IPS-NIHi7 (cell line): ENCODE measurements around the gene RAI2.

Experiments
- DNase-seq: peaks from one replicate; pipeline ENCODE4 v3.0.0; 2012; ENCODE audit warnings: mixed read lengths; ENCODE audit errors: extremely low spot score

RAI2 gene

DNA sequence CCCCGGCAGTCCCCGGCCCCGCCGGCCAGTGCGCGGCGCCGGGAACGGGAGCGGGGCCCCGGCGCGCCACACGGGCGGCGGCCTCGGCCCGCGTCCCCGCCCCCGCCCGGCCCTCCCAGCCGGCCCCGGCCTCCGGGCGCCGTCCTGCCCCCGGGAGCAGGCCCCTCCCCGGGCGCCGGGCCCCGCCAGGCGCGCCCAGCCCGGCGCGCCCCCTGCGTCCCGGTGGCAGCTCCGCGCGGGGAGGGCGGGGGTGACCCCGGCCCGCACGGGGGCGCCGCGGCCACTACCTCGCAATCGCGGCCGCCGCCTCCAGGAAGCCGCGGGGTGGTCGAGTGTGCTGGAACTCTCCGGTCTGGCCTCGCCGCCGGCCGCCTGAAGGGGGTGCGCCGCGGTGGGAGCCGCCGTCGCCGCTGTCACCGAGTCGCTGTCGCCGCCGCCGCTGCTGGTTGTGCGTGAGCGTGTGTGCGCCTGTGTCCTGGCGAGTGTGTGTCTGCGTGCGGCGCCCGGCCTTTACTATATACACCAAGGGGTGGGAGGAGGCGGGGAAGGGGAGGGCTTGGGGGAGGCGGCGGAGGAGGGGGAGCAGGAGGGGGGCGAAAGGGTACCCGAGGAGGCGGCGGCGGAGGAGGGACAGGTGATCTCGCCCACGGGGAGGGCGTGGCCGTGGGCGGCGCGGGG lies at the start of gene RAI2:
Gene RAI2 (minus strand): TSS at position 488 of the 678 bp plus-strand sequence. CDS start 59,288 bp downstream, outside the sequence.
- DNase-seq: peak; percentile 68

DNA sequence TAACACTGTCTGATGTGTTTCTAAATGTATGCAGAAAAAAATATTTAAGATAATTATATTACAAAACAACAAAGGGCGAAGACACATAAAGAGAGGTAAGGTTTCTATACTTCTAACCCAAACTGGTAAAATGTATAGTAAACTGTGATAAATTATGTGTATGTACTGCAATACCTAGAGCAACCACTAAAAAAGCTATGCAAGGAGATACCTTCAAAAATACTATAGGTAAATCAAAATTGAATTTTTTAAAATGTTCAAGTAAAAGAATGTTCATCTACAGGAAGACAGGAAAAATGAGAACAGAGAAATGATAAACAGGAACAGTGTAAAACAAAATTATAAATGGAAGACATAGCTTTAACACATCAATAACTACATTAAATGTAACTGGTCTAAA lies 27.3 kb upstream of the RAI2 start:
- no peak for DNase-seq

DNA sequence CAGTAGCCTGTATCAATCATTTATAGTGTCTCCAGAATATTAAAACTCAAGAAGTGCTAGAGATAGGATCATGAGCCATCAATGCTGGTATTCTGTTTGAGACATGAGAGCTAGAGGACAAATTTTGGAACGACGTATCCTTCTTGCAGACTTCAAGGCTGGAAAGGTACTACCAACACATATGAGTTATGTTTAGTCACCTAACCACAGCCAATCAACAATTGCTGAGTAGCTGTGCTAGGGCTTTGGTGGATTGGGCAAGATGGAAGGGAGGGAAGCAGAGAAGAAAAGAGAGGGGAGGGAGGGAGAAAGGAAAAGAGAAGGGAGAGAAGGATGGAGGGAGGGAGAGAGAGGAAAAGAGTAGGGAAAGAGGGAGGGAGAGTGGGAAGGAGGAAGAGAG lies 21.6 kb upstream of the RAI2 start:
- no peak for DNase-seq

DNA sequence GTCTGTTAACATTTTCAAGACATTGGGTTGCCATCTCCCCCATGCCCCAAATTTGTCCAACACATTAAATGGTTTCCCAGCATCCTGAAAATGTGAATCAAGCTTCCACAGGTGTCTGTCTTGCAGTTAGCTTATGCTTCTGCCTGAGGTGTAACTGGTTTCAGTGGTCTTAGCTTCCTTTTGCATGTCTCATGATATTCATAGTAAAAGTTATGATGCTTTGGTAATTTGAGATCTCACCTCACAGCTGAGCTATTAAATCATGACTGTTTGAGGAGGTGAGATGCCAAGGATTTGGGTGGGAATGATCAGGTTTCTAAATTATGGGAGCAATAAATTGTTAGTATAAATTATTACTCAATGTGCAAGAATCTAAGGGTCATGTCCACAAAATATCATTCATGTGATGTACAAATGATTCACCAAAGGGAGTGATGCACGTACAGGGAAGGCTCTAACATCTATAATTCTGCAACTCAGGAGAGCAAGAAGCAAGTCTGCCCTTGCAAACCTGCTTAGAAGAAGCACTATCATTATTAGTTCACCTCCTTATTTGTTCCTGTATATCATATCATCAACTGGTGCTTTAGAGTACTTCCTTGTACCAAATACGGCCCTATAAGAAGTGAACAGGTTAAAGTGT lies 17.1 kb upstream of the RAI2 start:
- DNase-seq: no peak

DNA sequence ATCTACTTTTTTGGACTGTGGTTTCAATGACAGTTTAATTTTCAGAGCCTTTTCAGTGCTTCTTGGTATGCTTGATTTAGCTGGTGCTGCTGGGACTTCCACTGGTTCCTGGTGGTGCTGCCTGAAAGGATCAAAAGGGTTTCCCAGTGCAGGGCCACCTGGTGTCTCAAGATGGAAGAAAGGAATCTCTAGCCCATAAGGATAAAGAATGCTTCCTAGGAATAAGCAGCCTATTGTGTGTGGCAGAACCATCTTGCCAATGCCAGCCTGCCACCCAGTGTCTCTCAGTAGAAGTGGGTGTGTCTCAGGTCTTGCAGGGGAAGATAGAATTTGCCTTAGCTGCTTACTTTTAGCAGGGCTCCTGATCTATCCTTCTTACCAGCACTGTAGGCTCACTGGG lies 15.0 kb upstream of the RAI2 start:
- peak; percentile 43 for DNase-seq

DNA sequence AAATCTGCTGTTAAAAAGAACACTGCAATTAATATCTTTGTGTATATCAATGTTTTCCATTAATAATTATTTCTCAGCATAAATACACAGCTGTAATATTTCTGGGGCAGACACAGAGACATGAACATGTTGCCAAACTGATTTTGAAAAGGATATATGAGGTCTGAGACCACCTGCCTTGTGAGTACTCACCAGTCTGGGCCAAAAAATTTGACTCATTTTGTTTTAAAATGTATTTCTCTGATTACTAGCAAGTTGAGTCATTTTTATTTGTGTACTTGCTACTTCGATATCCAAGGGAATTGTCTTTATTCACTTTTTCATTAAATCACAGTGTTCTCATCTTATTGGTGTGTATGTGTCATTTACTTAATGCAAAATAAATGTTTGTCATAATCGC lies 8.5 kb upstream of the RAI2 start:
- no peak for DNase-seq

DNA sequence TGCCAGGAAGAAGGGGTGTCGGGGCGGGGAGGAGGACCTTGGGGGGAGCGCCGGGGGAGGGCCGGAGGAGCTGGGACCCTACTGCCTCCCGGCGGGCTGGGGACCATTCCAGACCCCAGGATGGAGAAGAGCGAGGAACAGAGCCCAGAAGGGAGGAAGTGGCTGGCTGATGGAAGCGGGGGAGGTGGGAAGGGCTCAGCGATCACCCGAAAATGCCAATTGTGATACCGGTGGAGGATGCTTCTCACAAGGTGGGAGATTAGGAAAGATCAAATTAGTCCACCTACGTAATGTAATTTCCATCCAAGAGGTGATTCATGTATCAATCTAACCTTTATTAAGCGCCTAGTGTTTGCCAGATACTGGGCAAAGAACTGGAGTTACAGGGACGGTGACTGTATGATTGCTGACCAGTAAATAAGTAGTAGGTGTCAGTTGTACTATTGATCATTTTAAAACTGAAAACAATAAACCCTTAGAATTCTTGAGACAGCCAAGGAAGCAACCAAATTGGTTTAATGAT lies 452 bp upstream of the RAI2 start:
- DNase-seq: peak; percentile 55

DNA sequence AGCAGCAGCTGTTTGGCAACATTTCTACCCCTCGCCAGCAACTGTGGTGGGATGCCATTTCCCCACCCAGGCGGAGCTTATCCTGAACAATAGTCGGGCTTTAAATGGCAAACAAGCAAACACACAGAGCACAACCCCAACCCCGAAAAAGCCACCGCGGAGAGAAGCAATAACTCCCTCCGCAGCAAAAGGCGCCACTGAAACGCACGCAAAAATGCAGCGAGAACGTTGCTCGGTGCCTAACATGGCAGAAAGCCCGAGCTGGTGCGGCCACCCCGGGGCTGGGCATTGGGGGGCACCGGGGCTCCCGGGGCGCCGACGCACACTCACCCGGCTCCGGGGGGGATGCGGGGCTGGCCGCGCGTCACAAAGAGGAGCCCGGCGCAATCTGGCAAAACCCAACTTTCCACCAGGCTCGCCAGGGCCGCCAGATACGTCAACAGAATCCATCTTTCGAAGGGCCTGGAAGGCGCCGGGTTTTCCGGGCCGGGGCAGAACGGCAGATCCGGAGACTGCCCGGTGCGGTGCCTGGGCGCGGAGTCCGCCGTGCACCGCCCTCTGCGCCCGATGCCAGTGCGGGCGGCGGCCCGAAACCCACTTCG lies 818 bp downstream of the RAI2 start:
- DNase-seq: no peak

DNA sequence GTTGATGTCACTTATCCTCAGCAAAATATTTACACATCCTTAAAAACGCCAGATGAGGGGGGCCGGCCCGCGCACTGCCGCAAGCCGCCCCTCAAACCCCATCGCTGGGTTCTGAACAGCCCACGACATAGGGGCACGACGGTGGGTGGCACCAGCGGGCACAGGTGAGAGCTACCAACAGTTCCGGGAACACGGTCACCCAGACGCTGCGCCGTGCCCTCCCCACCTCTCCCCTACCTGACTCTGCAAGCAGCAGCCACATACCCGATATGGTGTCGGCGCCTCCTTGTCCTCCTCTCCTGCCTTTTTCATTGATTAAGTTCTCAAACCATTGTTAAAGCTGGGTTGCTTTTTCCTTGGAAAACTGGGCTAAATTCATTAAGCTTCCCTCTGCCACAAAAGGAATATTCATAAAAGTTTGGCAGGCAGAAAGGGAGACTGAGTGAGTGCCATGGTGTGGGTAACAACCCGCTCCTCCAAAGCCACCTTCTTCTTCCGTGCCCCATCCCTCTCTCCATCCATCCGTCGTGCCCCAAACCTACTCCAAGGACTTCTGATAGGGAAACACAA lies 1.4 kb downstream of the RAI2 start:
- DNase-seq: peak; percentile 24

DNA sequence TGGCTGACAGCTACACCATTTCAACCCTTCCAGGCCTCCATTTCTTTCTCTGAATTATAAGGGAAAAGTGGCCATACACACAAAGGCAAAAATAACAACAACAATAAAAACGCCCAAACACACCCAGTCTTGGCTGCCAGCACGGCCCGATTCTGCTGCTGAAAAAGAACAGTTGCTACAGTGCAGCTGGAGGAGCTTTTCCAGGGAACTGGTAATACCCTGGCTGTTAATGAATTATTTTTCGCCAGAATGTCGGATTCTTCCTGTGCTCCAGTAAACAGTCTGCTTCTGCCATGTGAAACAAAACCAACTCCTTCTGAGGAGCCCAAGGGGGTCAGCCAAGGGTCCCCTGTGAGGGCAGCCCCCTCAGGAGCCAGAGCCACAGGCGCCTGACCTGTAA lies 6.6 kb downstream of the RAI2 start:
- no peak for DNase-seq

DNA sequence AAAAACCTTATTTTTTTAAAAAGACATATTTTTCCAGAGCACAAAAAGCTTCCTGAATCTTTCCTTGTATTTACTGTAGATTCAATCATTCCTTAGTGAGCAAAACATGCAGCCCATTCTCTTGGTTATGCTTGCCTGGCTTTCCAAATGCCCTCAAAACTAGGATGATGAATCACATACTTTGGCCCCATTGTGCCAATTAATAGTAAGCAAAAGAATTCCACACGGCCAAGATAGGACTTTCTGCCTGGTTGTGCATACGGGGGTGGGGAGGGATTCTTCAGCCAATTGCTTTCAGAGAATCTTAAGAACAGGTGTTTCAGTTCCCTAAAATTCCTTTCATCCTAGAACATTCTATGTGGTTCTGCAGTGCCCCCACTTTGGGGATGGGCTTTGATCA lies 7.0 kb downstream of the RAI2 start:
- no peak for DNase-seq

DNA sequence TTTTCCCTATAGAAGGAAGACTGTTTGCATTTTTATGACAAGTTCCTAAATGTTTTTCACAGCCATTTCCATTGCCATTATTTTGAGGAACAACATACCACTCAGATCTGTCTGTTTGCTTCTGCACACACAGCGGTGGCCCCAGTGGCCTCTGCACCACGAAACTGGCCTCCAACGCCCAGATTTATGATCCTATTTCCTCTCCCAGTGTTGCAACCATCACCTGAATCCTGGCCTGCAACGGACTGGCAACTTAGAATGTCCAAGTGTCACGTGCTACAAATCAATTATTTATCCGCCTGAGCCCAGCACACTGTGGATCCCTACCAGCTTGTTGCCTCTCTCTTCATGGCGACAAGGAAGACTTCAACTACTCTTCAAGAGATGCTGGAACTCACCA lies 9.2 kb downstream of the RAI2 start:
- no peak for DNase-seq

DNA sequence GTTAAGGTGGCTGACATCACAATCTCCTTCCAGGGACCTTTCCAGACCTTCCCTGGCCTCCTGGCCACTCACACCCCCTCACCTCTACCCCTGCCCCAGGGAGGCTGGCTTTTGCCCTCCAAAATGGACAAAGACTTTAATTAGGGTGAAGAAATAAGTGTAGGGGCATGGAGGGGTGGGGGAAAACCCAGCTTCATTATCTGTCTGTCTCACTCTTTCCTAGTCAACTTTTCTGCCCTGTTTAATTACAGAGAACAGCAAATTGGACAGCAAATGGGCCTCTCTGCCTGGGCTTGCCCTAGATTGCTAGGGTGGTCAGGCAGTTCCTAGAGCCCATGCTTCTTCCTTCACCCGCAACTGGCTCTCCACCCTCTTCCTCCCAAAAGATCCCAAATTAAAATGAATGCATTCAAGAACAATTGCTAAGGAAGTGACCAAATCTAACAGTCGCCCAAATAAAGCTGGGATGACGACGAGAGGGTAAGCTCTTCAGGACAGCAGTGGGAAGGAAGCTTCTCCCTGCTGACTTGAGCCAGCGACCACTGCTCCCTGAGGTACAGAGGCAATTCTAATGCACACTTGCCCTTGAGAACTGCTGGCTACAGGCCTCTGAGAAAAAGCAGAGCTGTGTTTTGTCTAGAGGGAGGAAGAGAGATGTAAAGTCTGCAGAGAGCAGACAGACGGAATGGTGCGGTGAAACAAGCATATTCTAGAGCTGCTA lies 12.4 kb downstream of the RAI2 start:
- DNase-seq: no peak

DNA sequence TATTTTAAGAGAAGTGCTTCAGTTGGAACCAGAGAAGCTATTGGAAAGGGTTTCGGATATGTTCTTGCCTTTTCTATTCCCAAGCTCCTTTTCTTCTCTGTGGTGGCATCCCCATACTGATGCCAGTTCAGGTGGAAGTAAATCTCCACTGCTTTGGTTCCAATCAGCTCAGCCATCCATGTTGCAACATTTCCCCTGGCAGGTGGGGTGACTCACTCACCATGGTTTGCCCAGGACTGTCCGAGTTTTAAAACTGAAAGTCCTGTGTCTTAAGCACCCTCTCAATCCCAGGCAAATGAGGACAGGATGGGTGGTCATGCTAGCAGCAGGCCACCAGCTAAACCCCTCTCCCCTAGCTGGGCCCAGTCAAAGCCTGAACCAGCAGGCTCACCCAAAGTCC lies 15.1 kb downstream of the RAI2 start:
- DNase-seq: no peak

DNA sequence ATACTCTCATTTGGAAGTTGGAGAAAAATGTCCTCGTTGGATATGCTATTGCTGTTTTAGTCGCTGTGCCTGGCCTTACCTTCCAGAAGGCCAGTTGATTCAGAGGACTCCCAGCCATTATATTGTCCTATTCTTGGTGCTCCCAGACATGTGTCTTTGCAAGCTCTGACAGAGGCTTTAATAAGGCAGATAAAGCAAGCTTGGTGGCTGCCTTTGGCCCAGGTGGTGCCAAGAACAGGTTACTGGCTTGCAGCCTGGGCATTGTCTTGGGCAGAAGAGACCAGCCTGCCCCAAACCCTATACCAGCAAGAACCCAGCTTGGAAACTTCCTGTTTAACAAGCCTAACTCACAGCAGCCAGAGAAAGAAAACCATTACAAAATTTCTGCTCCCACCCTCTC lies 16.9 kb downstream of the RAI2 start:
- DNase-seq: no peak

DNA sequence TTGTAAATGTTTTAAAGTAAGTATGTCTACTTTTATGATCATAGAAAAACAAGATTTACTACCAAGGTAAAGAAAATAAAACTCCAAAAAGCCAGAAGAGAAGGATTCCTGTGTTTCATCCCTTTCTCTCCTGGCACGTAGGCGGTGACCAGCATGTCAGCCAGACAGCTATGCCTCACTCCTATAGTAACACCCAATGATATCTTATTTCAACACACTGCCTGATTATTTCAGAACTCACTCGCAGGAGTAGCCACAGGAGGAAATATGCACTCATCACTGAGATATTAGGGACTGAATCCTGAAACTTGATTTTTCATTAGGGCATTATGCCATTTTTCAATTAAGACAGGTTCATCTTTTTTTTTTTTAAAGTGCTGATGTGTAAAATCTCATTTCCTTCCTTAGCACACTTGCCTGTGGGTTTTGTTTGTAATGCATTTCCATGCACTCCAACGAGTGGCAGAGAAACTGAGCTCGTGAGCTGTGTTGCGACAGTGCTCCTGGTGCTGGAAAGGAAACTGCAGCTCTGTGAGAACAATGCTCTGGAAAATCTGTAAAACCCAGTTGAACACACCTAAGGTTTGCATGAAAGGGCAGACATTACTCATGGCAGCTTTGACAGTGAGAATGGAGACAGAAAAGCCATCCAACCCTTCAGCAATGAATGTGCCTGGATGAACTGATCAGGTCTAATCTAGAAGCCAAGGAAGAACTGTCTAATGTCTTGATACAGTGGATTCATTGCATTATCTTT lies 18.2 kb downstream of the RAI2 start:
- no peak for DNase-seq

DNA sequence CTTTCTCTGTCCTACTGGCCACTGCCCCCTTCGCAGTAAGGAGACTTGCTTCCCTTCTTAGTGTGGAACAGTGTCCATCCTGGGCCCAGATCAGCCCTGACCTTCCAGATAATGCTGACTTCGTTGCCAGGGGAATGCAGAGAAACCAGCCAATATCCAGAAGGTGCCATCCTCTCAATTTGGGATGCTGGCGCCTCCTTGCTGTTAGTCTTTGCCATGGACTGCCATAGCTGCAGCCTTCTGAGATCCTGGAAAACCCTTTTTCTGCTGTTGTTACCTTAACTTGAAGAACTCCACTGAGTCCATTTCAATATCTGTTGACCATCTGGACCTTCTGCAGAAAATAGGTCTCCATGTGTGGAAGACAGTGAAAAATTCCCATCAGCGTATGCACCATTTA lies 21.8 kb downstream of the RAI2 start:
- DNase-seq: peak; percentile 51

DNA sequence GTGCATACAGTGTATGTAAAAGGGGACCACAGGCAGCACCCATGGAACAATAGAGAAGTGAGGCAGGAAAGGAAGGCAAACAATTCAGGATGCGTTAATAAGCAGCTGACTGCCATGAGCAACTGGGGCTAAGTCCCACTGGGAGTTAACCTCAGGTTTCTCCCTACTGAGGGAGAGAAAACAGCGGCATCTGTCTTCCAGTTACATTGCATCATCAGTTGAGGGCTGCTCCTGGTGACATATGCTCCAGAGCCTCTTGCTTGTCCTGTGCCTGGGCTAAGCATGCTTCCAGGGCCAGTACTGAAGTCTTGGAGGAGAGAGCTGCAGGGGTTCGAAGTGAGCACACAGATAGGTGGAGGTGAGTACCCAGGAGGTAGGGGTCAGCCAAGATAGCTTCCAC lies 24.3 kb downstream of the RAI2 start:
- DNase-seq: no peak

DNA sequence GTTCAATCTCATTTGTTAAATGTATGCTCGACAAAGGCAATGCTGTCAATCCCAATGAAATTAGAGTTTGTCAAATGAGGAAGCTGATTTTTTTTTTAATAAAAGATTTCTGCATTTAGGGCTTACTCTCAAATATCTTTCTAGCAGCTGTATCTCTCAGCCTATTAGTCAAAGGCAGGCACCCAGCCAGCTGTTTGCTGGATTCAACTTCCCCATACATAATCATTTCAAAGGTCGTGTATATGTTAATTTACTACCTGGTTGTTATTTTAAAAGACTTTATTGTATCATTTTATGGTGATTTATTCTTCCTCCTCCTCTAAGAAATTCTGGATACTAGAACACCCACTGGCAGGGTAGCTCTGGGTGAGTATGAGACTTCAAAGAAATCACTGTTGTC lies 27.1 kb downstream of the RAI2 start:
- no peak for DNase-seq

DNA sequence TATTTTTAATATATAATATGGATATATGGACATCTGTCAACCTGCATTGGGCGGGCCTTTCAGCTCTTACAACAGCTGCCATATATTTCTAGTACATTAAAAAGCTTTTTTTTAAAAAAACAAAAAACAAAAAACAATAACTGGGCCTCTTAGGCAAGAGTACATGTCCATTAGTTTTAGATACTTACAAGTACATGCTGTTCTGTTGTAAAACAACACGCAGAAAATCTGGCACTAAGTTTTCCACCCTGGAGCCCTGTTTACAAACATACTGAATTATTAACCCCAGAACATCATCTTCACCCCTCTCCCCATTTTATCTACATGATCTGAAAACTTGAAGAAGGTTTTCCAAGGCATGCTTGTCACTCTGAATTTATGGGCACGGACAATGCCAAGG lies 29.8 kb downstream of the RAI2 start:
- no peak for DNase-seq

DNA sequence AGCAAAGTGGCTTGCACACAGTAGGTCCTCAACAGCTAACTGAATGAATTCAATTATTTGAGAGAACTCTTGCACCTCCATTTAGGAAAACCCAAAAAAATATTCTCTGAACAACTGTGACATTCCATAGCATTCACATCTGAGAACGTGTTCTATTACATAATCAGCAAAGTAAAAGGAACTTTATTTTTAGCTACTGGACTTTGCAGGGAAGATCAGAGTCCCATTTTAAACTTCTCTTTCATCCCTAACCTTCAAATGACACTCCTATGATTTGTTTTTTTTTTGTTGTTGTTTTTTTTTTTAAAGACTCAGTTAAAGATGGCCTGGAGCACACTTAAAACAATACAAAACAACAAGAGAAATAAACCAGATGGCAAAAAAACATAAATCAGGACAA lies 30.9 kb downstream of the RAI2 start:
- no peak for DNase-seq
